NCI-H82 treated with DMSO at 0.1 percent for 48 hours (cell line): Measurements from ENCODE around the gene ZDHHC14.
"Not testable (repeated sequence)": the region's sequence is repeated elsewhere in the genome, so short reads cannot be mapped to it uniquely, and the experiment has no call there.

Experiments
- DNase-seq: peaks from one replicate; lab custom pipeline; 2025; ENCODE audit not compliant: unreplicated experiment; lab: John Stamatoyannopoulos, UW

Gene ZDHHC14

GRCh38 chr6:157677235-157677634 lies 296.2 kb downstream of the ZDHHC14 start:
- peak; percentile 61 for DNase-seq

GRCh38 chr6:157679605-157680580 lies 298.9 kb downstream of the ZDHHC14 start:
- DNase-seq: peak; percentile 86

GRCh38 chr6:157681041-157681650 lies 300.2 kb downstream of the ZDHHC14 start:
- DNase-seq: no peak

DNA sequence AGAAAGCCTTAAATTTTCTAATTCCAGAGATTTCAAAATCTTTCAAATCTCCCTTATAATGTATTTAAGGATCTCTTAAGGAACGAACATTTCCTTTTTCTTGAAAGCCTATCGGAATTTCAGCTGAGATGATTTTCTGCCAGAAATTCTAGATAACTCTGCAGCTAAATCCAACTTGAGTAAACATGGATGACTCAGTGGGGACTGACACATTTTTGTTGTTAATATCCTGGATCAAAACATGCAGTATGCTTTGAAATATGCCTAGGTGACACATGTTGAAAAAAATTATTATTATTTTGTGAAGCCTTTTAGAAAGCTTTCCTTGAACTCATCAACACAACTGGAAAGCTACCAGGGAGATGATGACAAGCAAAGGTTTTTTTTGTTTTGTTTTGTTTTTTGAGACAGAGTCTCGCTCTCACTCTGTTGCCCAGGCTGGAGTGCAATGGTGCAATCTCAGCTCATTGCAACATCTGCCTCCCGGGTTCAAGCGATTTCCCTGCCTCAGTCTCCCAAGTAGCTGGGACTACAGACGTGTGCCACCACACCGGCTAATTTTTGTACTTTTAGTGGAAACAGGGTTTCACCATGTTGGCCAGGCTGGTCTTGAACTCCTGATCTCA lies 302.0 kb downstream of the ZDHHC14 start:
- no peak for DNase-seq

DNA sequence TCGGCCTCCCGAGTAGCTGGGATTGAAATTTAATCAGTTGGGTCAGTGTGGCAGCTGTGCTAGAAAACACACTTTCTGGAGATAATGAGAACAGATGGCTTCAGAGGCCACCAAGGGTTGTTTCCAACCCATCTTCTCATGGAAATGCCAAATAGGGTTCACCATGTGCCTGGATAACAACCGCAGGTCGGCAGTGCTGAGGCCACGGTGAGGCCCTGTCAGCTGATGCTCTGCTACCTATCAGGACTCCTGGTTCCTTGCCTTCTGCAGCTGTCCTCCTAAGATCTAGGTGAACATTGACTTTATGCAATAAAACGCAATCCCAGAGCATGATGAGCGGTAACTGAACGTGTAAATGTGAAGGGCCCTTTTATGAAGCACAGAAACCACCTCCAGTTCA lies 302.7 kb downstream of the ZDHHC14 start:
- no peak for DNase-seq

- no peak for DNase-seq
Observed at GRCh38 chr6:157684620-157685299, 303.8 kb downstream of the ZDHHC14 start.

- DNase-seq: peak; percentile 85
Observed at GRCh38 chr6:157685596-157686280, 304.7 kb downstream of the ZDHHC14 start.

GRCh38 chr6:157688275-157688959 lies 307.4 kb downstream of the ZDHHC14 start:
- DNase-seq: no peak

GRCh38 chr6:157688960-157689599 lies 308.1 kb downstream of the ZDHHC14 start:
- peak; percentile 9 for DNase-seq

GRCh38 chr6:157689875-157690274 lies 308.9 kb downstream of the ZDHHC14 start:
- no peak for DNase-seq

GRCh38 chr6:157690441-157691210 lies 309.6 kb downstream of the ZDHHC14 start:
- no peak for DNase-seq

GRCh38 chr6:157691621-157692020 lies 310.6 kb downstream of the ZDHHC14 start:
- DNase-seq: not testable (repeated sequence)

GRCh38 chr6:157693867-157694266 lies 312.9 kb downstream of the ZDHHC14 start:
- no peak for DNase-seq

GRCh38 chr6:157695301-157696040 lies 314.5 kb downstream of the ZDHHC14 start:
- no peak for DNase-seq

GRCh38 chr6:157699777-157700636 lies 319.0 kb downstream of the ZDHHC14 start:
- DNase-seq: no peak

DNA sequence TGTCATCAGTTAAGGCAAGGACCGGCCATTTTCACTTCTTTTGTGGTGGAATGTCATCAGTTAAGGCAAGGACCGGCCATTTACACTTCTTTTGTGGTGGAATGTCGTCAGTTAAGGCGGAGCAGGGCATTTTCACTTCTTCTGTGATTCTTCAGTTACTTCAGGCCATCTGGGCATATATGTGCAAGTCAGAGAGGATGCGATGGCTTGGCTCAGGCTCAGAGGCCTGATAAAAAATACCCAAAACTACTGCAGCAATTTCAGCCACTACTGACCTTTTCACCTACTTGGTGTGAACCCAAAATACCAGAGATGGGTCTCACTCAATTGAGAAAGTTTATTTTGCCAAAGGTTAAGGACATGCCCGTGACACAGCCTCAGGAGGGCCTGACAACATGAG lies 325.4 kb downstream of the ZDHHC14 start:
- not testable (repeated sequence) for DNase-seq

GRCh38 chr6:157706883-157707282 lies 325.9 kb downstream of the ZDHHC14 start:
- no peak for DNase-seq
